Measurements from ENCODE around the gene ANKK1.

Gene ANKK1

GRCh38 chr11:113387605-113388211 lies at the start of gene ANKK1:
Gene ANKK1, plus strand, starts transcription at chr11:113387779. Its CDS starts 106 bp downstream, at chr11:113387885.
- H3K9me3 Mint-ChIP-seq, result no peaks in the 10 kb centered on the region
- H3K27me3 Mint-ChIP-seq, result no peaks in the 10 kb centered on the region
- H3K4me3 Mint-ChIP-seq, result no peak within 1 kb of the TSS
- DNase-seq, result peak in 1 of 2 donors; percentile 3
- no peak within 1 kb of the TSS for H3K27ac Mint-ChIP-seq
- H3K4me1 Mint-ChIP-seq, result no peaks in the 10 kb centered on the region
- ATAC-seq, result no peak

DNA sequence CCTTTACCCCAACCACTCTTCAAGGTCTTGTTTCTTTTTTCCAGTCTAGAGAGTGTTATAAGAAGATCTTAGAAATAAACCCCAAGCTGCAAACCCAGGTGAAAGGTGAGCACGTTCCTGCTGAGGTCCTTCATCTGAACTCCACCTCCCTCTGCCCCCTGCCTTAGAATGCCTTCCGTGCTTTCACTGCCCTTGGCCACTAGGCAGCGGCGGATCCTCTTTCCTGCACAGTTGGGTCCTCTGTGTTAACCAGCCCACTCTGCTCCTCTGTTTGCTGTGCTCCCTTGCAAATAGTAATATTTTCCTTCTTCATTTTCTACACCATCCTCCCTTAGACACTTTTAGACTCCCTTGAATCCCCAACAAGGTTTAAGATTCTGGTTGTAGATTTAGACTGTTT lies 48.8 kb upstream of the ANKK1 start:
- ATAC-seq (no peak), DNase-seq (no peak)
- Mint-ChIP-seq H3K9me3 (no peaks in the 10 kb centered on the region), H3K4me3 (no peak overlapping the region), H3K4me1 (no peaks in the 10 kb centered on the region), H3K27me3 (no peaks in the 10 kb centered on the region), H3K27ac (no peak overlapping the region)

DNA sequence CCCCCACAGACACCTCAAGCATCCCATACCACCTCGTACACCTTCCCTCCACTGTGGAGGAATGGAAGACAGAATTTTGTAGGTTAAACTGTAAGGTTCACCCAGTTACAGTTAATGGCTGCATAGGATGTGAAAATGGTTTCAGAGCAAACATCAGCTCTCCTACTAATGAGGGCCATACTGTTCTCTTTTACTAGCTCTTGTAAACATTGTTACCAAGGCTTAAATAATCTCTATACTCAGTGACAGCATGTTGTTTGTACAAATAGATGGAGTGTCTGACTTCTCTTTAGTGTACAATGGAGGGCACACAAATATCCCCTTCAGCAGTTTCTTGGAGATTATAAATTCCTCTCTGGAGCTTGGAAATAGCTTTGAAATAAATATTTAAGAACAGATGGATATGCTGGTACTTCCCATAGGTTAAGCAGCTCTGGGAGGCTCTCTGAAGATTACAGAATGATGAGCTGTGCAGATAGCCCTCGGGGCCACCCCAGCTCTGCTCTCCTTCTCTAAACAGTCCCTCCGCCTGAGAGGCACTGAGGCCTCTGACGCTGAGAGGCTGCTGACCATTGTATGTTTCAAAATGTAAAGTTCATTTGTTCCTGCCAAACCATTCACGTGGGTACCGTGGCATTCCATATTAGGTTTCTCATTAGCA lies 47.5 kb upstream of the ANKK1 start:
- Mint-ChIP-seq H3K27ac (no peak overlapping the region), H3K9me3 (no peaks in the 10 kb centered on the region)
- ATAC-seq, result no peak

GRCh38 chr11:113341388-113342165 lies 46.0 kb upstream of the ANKK1 start:
- no peaks in the 10 kb centered on the region for H3K4me1 Mint-ChIP-seq
- no peaks in the 10 kb centered on the region for H3K9me3 Mint-ChIP-seq
- H3K27ac Mint-ChIP-seq, result no peak overlapping the region
- DNase-seq (no peak), ATAC-seq (no peak)
- H3K4me3 Mint-ChIP-seq, result no peak overlapping the region
- H3K27me3 Mint-ChIP-seq, result no peaks in the 10 kb centered on the region

More for the DNA sequence above, 47.5 kb upstream of the ANKK1 start:
- DNase-seq, result no peak
- no peak overlapping the region for H3K4me3 Mint-ChIP-seq
- no peaks in the 10 kb centered on the region for H3K4me1 Mint-ChIP-seq
- no peaks in the 10 kb centered on the region for H3K27me3 Mint-ChIP-seq

- no peak for ATAC-seq
- H3K4me1 Mint-ChIP-seq, result no peaks in the 10 kb centered on the region
- no peak overlapping the region for H3K27ac Mint-ChIP-seq
- no peaks in the 10 kb centered on the region for H3K27me3 Mint-ChIP-seq
- H3K4me3 Mint-ChIP-seq, result no peak overlapping the region
- no peaks in the 10 kb centered on the region for H3K9me3 Mint-ChIP-seq
- DNase-seq, result no peak
These were observed 41.6 kb upstream of the ANKK1 start for GRCh38 chr11:113345978-113346377.

DNA sequence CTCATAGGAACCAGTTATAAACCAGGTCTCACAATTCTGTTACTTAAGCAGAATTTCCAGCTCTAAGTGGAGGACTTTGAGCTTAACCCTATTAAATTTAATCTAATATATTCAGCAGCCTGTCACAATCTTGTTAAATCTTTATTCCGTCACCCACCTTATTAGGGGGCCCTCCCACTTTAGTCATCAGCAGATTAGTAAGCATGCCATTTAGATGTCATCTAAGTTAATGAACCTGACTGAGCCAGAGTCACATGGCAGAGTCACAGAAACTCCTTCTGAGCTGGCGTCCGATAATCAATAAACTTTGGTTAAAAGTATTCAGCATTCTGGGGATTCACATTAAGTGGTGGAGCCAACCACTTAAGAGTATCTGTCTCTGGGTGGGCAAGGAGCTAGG lies 38.1 kb upstream of the ANKK1 start:
- no peak overlapping the region for H3K27ac Mint-ChIP-seq
- no peak overlapping the region for H3K4me3 Mint-ChIP-seq
- H3K9me3 Mint-ChIP-seq, result peaks cover 6 to 7% of the 10 kb centered on the region in 2 donors
- no peaks in the 10 kb centered on the region for H3K27me3 Mint-ChIP-seq
- no peak for ATAC-seq
- DNase-seq, result no peak
- H3K4me1 Mint-ChIP-seq, result no peaks in the 10 kb centered on the region

GRCh38 chr11:113350336-113351067 lies 37.1 kb upstream of the ANKK1 start:
- ATAC-seq (no peak), DNase-seq (no peak)
- Mint-ChIP-seq H3K27ac (no peak overlapping the region), H3K9me3 (peaks cover 12 to 14% of the 10 kb centered on the region in 2 donors), H3K4me1 (no peaks in the 10 kb centered on the region), H3K4me3 (no peak overlapping the region), H3K27me3 (no peaks in the 10 kb centered on the region)

DNA sequence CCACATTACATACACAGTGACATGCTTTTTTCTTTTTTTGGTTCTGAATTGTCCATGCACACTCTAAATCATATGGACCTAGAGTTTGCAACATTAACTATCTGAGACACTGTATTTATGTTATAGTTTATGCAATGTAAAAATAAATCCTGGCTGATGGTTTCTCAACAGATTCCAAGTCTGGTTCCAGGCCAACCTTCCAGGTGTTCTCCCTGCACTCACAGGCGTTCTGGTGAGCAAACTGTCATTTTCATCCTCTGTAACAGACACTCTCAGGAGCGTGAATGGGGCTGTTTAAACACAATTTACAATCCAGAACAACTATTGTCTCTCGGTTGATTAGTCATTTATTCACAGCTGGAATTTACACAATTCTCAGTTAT lies 36.5 kb upstream of the ANKK1 start:
- no peaks in the 10 kb centered on the region for H3K4me1 Mint-ChIP-seq
- DNase-seq (no peak), ATAC-seq (no peak)
- no peak overlapping the region for H3K4me3 Mint-ChIP-seq
- peak overlapping the region in 1 of 2 donors; percentile 29 for H3K27ac Mint-ChIP-seq
- H3K27me3 Mint-ChIP-seq, result no peaks in the 10 kb centered on the region
- peaks cover 16 to 20% of the 10 kb centered on the region in 2 donors for H3K9me3 Mint-ChIP-seq

- Mint-ChIP-seq H3K4me1 (no peaks in the 10 kb centered on the region), H3K9me3 (peaks cover 18 to 24% of the 10 kb centered on the region in 2 donors), H3K27me3 (no peaks in the 10 kb centered on the region), H3K27ac (no peak overlapping the region), H3K4me3 (no peak overlapping the region)
- DNase-seq (no peak), ATAC-seq (no peak)
These were observed 36.1 kb upstream of the ANKK1 start for GRCh38 chr11:113351480-113351879.

GRCh38 chr11:113356203-113356602 lies 31.4 kb upstream of the ANKK1 start:
- peaks cover 18 to 33% of the 10 kb centered on the region in 2 donors for H3K9me3 Mint-ChIP-seq
- ATAC-seq, result no peak
- H3K27ac Mint-ChIP-seq, result no peak overlapping the region
- no peaks in the 10 kb centered on the region for H3K4me1 Mint-ChIP-seq
- no peak overlapping the region for H3K4me3 Mint-ChIP-seq
- DNase-seq, result no peak
- no peaks in the 10 kb centered on the region for H3K27me3 Mint-ChIP-seq

DNA sequence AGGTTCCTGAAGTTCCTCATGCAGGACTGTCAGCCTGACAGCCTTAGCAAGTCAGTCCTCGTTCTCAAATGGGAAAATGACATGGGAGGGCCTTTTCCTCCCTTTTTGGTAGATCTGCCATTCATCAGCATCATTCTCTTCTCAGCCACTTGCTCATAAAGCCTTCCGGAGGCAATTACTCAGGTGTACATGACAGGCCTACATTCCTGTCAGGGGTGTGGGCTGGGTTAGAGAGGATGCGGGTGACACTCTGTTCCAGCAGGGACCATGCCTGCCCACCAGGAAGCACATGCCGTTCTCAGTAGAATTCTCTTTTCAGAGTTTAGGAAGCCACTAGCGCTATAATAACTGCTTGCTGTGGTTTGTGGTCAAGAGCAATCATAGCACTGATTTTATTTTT lies 24.2 kb upstream of the ANKK1 start:
- Mint-ChIP-seq H3K4me1 (peaks cover 32% of the 10 kb centered on the region), H3K4me3 (no peak overlapping the region), H3K9me3 (no peaks in the 10 kb centered on the region), H3K27ac (no peak overlapping the region), H3K27me3 (no peaks in the 10 kb centered on the region)
- no peak for DNase-seq
- peak; percentile 47 for ATAC-seq

DNA sequence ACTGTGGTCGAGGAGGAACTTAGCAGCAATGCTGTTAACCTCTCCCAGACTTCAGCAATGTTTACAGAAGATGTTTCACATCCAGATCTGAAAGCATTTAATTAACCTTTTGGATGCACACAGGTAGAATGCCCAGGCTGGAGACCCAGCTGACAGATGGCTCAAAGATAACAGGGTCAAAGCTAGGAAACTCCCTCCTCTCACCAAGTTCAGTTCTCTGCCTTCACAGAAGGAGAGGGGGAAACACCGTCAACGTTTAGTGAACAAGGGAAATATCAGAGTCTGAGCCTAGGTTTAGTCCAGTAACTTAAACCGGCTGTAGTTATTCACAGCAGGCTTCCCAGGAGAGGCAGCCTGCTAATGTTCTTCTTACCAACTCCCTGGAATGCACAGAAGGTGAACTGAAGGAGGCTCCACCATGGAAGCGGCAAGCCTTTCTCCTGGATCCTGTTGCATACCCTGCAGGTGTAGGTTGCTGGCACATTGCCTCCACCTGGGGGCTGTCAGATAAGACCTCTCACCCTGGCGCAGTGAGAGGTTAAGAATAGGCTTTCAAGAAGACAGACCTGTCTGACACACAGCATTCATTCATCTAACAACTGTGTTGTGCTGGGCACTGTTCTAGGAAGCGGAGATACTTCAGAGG lies 23.5 kb upstream of the ANKK1 start:
- H3K9me3 Mint-ChIP-seq, result no peaks in the 10 kb centered on the region
- no peak overlapping the region for H3K4me3 Mint-ChIP-seq
- no peak overlapping the region for H3K27ac Mint-ChIP-seq
- H3K4me1 Mint-ChIP-seq, result peaks cover 32% of the 10 kb centered on the region
- DNase-seq, result no peak
- H3K27me3 Mint-ChIP-seq, result no peaks in the 10 kb centered on the region
- no peak for ATAC-seq

GRCh38 chr11:113365895-113366294 lies 21.7 kb upstream of the ANKK1 start:
- DNase-seq (no peak), ATAC-seq (peak; percentile 49)
- Mint-ChIP-seq H3K4me3 (no peak overlapping the region), H3K9me3 (no peaks in the 10 kb centered on the region), H3K4me1 (peaks cover 32% of the 10 kb centered on the region), H3K27me3 (no peaks in the 10 kb centered on the region), H3K27ac (peak overlapping the region in 1 of 2 donors; percentile 57)

- H3K27ac Mint-ChIP-seq, result no peak overlapping the region
- no peaks in the 10 kb centered on the region for H3K9me3 Mint-ChIP-seq
- ATAC-seq, result no peak
- no peak overlapping the region for H3K4me3 Mint-ChIP-seq
- DNase-seq, result no peak
- no peaks in the 10 kb centered on the region for H3K27me3 Mint-ChIP-seq
- H3K4me1 Mint-ChIP-seq, result peaks cover 20% of the 10 kb centered on the region
These were observed 18.2 kb upstream of the ANKK1 start for GRCh38 chr11:113369411-113369810.

GRCh38 chr11:113370634-113371033 lies 16.9 kb upstream of the ANKK1 start:
- H3K4me1 Mint-ChIP-seq, result peaks cover 11% of the 10 kb centered on the region
- DNase-seq (no peak), ATAC-seq (no peak)
- H3K4me3 Mint-ChIP-seq, result no peak overlapping the region
- H3K27me3 Mint-ChIP-seq, result no peaks in the 10 kb centered on the region
- no peak overlapping the region for H3K27ac Mint-ChIP-seq
- no peaks in the 10 kb centered on the region for H3K9me3 Mint-ChIP-seq
